Nucleus accumbens (tissue), 56 donors: ENCODE results near the gene HOXB2.

Experiments
- DNase-seq, 56 donors: peaks; one replicate each; lab custom pipeline; 2025; lab: John Stamatoyannopoulos, UW

Gene HOXB2

GRCh38 chr17:48579760-48580554 lies 35.0 kb upstream of the HOXB2 start:
- DNase-seq, result no peak

DNA sequence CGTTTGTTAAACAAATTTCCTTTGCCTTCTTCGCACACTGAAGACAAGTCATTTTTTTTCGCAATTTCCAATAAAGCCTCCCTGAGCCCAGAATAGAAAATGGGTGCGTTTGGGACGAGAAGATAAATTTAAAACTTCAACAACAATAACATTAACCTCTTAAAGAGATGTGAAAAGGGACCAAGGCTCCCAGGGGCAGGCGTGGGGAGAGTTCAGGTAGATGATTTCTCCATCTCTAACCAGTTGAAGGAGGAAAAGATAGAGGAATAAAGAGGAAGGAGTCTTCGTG lies 34.5 kb upstream of the HOXB2 start:
- DNase-seq, result no peak

DNA sequence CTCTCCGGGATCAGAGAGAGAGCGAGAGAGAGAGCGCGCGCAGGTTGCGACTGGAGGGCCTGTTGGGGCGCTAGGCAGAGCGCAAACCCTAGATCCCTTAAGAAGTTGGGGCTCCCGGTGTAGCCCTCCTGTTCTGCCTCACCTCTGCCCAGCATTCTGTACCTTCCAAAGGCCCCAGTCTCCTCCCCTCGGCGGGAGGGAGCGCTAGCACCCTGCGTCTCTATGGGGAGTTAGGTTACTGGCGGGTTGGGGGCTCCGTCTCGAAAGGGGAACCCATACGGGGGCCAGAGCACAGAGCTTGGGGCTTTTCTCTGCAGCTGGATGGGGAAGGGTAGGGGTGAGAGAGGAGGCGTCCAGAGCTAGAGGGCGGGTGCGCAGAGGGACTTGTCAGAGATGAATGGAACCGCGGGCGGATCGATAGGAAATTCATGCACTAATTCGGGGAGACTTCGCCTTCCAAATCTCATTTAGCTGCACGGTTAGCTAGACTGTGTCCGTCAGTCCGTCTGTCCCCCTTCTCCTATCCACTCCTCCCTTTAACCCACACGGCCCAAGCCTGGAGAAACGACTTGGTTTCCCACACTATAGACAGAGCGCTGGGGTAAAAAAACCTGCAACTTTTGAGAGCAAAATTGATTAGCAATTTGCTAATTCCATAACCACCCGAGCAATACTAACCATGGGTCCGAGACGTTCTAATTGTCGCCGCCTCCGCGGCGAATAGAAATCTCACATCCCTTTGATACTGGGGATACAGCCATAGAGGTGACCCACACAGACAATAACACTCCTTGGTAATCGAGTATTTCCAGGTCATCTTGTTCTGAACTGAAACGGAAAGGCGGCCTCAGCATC lies 33.9 kb upstream of the HOXB2 start:
- DNase-seq, result no peak

- DNase-seq, result peak in 1 of 56 donors; percentile 0
Measured at GRCh38 chr17:48577946-48578615, 33.2 kb upstream of the HOXB2 start, which contains the start of gene HOXB4. Gene HOXB4 (minus strand): TSS chr17:48578350. CDS start chr17:48578319, 31 bp downstream.

DNA sequence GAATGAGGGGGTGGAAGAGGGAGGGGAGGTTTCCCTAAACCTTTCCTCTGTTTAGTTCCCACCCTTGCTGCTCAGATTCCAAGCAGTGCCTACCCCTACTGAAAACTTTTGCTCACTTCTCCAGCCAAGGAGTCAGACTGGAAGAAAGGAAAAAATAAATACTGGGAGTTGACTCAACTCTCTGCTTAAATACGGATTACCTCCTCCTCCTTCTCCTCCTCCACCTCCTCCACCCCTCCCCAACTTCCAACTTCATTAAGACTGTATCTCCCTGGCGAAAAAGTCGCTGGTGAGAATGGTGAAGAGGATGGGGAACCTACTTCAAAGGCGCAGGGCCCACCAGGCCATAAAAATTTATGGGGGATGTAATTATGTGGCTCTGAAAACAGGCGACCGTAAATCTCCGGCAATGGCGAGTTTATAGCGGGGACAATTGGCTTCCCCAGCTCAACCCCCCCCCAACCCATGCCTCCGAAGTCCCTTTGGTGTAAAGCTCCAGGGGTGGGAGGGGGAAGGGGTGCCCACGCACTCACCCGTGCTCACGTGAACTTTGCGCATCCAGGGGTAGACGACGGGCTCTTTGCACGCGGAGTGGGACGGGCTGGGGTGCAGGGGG lies 32.5 kb upstream of the HOXB2 start:
- DNase-seq, result no peak

GRCh38 chr17:48576479-48577309 lies 31.8 kb upstream of the HOXB2 start:
- DNase-seq, result no peak

GRCh38 chr17:48575673-48576478 lies 31.0 kb upstream of the HOXB2 start:
- DNase-seq, result no peak

GRCh38 chr17:48575066-48575582 lies 30.2 kb upstream of the HOXB2 start:
- DNase-seq, result no peak

- DNase-seq, result no peak
Measured at GRCh38 chr17:48574505-48575065, 29.7 kb upstream of the HOXB2 start.

DNA sequence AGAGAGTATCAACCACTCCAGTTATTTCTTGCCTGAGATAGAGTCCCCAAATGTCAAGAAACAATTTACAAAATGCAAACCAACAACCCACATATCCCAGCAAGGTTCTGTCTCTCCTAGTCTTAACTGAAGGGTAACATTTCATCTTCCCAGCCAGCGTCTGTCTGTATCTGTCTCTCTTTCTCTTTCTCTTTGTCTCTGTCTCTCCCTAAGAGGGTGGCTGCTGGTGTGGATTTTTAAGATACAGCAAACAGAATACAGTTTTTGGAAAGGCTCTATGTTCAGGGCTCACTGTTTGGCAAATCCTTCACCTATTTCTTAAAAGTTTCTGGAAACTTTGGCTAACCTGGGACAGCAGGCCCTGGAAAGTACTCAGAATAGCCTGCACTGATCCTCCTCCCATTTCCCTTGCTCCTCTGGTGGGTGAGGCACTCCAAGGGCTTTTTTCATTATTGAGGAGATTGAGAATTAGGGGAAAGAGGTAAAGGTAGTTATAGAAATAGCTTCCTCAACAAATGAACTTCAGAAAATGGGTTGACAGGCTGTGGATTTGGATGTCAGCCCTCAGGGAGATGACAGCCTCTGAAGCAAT lies 27.0 kb upstream of the HOXB2 start:
- DNase-seq, result no peak

- DNase-seq, result no peak
Measured at GRCh38 chr17:48571024-48571818, 26.3 kb upstream of the HOXB2 start.

GRCh38 chr17:48570325-48571023 lies 25.6 kb upstream of the HOXB2 start:
- no peak for DNase-seq

- no peak for DNase-seq
Measured at GRCh38 chr17:48569674-48570324, 24.9 kb upstream of the HOXB2 start.

DNA sequence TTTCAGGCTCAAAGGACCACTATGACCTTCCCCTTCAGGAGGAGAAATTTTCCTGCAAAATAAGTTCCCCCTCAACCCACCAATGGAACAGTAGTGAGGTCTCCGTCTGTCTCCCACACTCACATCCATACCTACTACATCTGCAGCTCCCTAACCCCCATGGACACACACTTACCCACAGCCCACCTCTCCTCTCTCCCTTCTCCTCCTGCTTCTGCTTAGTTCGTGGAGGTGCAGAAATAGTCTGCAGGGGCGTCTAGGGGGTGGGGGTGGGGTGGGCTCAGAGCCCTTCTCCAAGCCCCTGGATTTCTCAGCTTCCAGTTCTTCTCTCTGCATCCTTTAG lies 24.3 kb upstream of the HOXB2 start:
- DNase-seq, result no peak

DNA sequence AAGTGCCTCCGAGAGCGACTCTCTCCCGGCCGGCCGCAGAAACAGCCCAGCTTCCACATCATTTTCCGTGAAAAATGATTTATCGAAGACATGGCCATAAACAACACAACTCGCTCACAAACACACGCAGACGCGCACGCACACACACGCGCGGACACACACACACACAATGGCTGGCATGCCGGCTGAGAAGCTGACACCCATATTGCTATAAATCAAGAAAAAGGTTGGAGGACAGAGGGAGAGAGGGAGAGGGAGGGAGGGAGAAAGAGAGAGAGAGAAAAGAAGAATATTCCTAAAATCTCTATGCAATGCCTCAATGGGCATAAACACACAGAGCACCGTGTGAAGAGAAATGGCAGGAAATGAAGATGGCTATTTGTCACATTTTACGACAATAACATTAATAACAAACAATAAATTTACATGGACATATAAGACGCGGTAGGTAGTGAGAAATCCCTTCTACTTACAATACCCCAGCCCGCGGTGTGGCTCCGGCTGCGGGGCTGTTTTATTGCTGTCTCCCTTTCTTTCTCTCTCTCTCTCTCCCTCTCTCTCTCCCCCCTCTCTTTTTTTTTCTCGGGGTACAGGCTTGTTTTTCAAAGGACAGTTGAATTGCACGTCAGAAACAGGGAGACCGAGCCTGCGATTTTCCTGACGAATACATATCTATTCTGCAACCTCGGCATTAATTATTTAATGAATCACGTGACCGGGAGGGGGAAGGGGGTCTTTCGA lies 23.8 kb upstream of the HOXB2 start:
- DNase-seq, result no peak
